Renal cortex interstitium (tissue), 11 donors: ENCODE measurements around the gene NCAM1. TPM values are rescaled to one million over a fixed set of nuclear protein-coding genes. Genes with fewer than 3 reads are reported as not detected.

ENCODE experiments used
- DNase-seq, 11 donors: peaks; one replicate each; pipeline ENCODE4 v3.0.0-alpha.2; 2013; ENCODE audit warnings: low read depth in 9 of 11, low spot score in 4 of 11; ENCODE audit errors: extremely low read depth in 1 of 11
- polyA plus RNA-seq, 3 donors: library from polyadenylated mRNA; unstranded; fragments of 120-200 nt; gene quantifications; one replicate each; pipeline ENCODE4 v1.2.1, GENCODE V29; 2013; ENCODE audit not compliant: insufficient read length in 3 of 3

Gene NCAM1
- polyA plus RNA-seq, 3 donors, result 72.5 to 88.0 (median 83.2) TPM

GRCh38 chr11:113147249-113147648 lies 186.0 kb downstream of the NCAM1 start:
- no peak for DNase-seq

- no peak for DNase-seq
These were observed 186.9 kb downstream of the NCAM1 start for GRCh38 chr11:113148076-113148475.

GRCh38 chr11:113148652-113149051 lies 187.4 kb downstream of the NCAM1 start:
- DNase-seq, result no peak

- no peak for DNase-seq
These were observed 190.3 kb downstream of the NCAM1 start for GRCh38 chr11:113151521-113151920.

GRCh38 chr11:113152500-113152899 lies 191.3 kb downstream of the NCAM1 start:
- no peak for DNase-seq

- no peak for DNase-seq
These were observed 192.6 kb downstream of the NCAM1 start for GRCh38 chr11:113153847-113154246.

- DNase-seq, result no peak
These were observed 199.0 kb downstream of the NCAM1 start for GRCh38 chr11:113159988-113160807.

- DNase-seq, result peak in 2 of 11 donors; percentile 26 to 30
These were observed 199.5 kb downstream of the NCAM1 start for GRCh38 chr11:113160808-113161124.

- DNase-seq, result no peak
These were observed 200.7 kb downstream of the NCAM1 start for GRCh38 chr11:113161711-113162591.

GRCh38 chr11:113162592-113162962 lies 201.4 kb downstream of the NCAM1 start:
- no peak for DNase-seq

GRCh38 chr11:113163291-113164030 lies 202.2 kb downstream of the NCAM1 start:
- DNase-seq, result no peak

GRCh38 chr11:113166280-113166679 lies 205.1 kb downstream of the NCAM1 start:
- DNase-seq, result no peak

- no peak for DNase-seq
These were observed 206.4 kb downstream of the NCAM1 start for GRCh38 chr11:113167599-113167998.

GRCh38 chr11:113168354-113169342 lies 207.4 kb downstream of the NCAM1 start:
- no peak for DNase-seq

- no peak for DNase-seq
These were observed 211.2 kb downstream of the NCAM1 start for GRCh38 chr11:113172382-113172951.

GRCh38 chr11:113173126-113173525 lies 211.9 kb downstream of the NCAM1 start:
- no peak for DNase-seq

- DNase-seq, result no peak
These were observed 213.7 kb downstream of the NCAM1 start for GRCh38 chr11:113174882-113175281.
